Left forelimb (tissue), 1 donor: ENCODE measurements around the gene PEX16.
A peak's percentile ranks its signal among the peaks of the same experiment; 100 is the strongest.

Experiments
- DNase-seq: peaks from one replicate; pipeline ENCODE4 v3.0.0-alpha.2; 2018; ENCODE audit warnings: low spot score

PEX16 gene

GRCh38 chr11:45930951-45931570 lies 13.4 kb upstream of the PEX16 start:
- DNase-seq: no peak

DNA sequence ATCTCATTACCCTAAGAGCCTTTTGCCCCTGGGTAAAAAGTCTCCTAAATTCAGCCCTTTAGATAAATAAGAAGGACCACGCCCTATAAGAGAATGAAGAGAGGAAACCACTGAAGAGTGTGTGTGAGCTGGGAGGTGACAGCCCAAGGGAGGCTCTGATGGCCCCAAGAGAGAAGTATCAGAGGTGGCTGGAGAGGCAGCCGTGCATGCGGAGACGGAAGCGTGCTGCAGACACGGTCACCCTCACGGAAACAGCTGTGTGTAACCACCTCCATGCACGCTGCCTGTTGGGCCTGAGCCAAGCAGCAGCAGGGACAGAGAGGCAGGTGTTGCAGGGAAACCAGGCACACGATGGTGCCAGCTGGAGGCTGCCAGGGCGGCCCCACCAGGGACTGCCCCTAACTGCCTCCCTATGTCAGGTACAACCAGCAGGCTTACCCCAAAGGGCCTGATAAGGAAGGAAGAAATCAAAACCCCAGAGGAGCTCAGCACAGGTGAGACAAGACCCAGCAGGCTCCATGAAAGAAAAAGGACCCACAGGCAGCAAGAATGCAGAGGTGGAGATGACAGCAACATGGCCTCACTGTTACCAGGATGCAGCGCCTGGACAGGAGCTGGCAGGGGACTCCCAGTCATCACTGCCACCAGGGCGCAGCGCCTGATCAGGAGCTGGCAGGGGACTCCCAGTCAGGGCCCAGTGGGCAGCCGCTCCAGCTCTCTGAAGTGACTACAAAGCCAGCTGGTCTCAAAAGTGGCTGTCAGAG lies 12.5 kb upstream of the PEX16 start:
- no peak for DNase-seq

- DNase-seq: no peak
These were observed 11.9 kb upstream of the PEX16 start for GRCh38 chr11:45929486-45930030.

- no peak for DNase-seq
These were observed 11.0 kb upstream of the PEX16 start for GRCh38 chr11:45928535-45929215.

GRCh38 chr11:45927684-45928413 lies 10.2 kb upstream of the PEX16 start:
- no peak for DNase-seq

GRCh38 chr11:45927332-45927683 lies 9.6 kb upstream of the PEX16 start:
- DNase-seq: no peak

DNA sequence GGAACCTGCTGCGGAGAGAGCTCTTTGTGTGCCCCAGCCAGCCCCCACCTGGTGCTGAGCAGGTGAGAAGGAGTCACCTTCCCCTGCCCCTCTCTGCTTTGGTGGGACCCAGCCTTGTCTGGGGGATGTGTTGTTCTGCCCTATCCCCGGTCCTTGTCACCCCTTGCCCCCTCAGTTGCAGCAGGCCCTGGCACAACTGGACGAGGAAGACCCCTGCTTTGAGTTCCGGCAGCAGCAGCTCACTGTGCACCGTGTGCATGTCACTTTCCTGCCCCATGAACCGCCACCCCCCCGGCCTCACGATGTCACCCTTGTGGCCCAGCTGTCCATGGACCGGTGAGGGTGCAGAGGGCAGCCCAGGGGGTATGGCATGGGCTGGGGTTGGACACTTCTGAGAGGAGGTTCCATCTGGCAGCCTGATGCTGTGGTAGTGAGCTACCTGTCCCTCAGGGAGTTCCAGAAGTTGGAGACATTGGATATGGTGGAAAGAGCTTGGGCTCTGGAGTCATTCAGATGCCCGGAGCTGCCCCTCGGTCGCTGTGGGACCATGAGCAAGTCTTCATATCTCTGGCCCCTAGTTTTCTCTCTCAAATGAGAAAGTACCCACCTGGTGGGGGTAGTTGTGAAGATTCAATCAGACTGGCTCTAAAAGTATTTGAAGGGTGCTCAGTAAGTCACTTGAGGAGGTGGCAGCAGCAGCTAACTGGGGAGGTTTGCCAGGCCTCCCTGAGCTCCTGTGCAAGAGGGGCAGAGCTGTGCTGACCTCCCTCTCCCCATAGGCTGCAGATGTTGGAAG lies 9.1 kb upstream of the PEX16 start:
- no peak for DNase-seq

- peak; percentile 65 for DNase-seq
These were observed 8.3 kb upstream of the PEX16 start for GRCh38 chr11:45926001-45926401.

DNA sequence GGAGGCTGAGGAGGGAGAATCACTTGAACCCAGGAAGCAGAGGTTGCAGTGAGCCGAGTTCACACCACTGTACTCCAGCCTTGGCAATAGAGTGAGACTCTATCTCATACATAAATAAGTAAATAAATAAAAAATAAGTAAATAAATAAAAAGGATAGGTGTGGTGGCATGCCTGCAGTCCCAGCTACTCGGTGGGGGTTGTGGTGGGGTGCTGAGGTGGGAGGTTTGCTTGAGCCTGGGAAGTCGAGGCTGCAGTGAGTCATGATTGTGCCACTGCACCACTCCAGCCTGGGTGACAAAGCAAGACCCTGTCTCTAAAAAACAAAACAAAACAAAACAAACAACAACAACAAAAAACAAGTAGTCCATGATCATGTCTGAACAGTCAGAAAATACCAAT lies 7.9 kb upstream of the PEX16 start:
- DNase-seq: no peak

DNA sequence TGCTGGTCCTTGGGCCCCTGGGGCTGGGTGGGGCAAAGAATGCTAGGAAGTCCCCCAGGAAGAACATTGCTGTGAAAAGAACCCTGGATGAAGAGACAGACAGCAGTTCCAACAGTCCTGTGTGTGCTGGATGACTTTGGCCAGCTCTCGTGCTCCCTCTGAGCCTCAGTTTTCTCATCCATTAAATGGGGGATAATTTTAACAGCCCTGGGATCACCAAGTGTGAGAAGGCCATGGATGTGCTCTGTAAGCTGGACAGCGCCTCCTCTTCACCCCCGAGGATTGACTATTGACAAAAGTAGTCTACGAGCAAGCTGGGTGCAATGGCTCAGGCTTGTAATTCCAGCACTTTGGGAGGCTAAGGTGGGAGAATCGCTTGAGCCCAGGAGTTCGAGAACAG lies 7.2 kb upstream of the PEX16 start:
- peak; percentile 41 for DNase-seq

- DNase-seq: peak; percentile 34
These were observed 6.6 kb upstream of the PEX16 start for GRCh38 chr11:45924036-45924915.

GRCh38 chr11:45922425-45923082 lies 4.9 kb upstream of the PEX16 start, which contains the start of gene LARGE2:
Gene LARGE2, plus strand, starts transcription at chr11:45922656. Its CDS starts 227 bp downstream, at chr11:45922883.
- DNase-seq: peak; percentile 65

DNA sequence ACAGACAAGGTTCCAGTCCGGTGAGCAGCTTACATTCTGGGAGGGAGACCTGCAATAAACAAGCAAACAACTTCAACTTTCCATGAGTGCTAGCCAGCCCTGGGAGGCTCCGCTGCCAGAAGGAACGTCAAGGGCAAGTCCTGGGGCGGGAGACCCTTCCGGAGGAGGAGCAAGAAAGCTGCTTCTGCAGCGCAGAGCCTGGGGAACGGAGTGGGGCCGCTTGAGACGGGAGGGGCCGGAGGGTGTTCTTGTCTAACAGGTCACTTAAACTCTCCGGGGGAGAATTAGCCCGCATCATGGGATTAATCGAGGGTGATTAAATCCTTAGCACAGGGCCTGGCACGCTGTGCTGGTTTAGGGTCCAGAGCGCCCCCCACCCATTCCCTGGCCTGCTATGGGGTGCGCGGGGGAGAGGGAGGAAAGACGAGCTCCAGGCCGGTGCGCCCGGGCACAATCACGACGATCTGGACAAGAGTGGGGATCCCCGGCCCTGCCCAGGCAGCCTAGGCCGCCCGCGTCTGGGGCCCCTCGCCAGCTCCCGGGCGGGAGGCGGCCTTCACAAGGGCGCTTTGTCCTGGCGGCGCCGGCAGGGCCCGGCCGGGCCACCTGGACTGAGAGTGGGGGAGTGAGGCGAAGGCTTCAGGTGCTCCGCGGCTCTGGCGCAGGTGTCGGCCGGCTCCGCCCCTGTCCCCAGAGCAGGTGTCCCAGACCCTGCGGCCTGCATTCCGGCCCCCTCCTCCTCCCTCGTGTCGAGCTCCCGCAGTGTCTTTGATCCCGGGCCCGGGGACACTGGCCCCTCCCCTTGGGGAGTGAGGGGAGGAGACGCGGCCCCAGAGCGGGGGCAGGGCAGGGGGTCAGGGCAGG lies 4.1 kb upstream of the PEX16 start:
- DNase-seq: peak; percentile 60

DNA sequence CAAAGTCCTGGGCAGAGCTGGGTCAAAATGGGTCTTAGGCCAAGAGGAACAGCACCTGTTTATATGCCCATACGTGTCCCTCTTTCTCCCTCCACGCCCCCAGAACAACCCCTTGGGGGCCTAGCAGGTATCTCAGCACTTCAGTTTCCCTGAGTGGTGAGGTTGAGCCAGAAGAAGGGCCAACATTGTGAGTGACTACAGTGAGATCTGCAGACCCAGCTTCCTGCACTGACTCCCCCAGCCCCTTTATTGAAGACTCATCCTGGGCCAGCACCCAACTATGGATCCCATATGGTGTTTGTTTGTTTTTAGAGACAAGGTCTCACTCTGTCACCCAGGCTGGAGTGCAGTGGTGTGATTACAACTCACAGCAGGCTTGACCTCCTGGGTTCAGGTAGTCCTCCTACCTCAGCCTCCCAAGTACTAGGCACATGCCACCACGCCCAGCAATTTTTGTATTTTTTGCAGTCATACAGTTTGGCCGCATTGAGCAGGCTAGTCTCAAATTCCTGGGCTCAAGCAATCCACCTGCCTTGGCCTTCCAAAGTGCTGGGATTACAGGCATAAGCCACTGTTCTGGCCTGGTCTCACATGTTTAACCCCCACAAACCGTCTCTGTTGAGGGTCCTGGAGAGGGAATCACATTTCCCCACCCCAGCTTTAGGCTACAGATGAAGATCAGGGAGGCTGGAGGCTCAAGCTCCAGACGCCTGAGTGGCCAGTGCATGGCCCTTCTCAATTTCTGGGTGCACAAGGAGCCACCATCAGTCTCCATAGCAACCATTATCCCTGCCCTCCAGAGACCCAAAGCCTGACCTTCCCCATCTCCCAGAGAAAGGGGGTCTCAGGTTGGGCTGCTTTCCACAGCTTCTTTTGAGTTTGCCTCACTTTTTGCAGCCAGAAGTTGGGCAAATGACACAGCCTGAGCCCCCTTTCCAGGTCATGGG lies 3.1 kb upstream of the PEX16 start:
- peak; percentile 38 for DNase-seq

DNA sequence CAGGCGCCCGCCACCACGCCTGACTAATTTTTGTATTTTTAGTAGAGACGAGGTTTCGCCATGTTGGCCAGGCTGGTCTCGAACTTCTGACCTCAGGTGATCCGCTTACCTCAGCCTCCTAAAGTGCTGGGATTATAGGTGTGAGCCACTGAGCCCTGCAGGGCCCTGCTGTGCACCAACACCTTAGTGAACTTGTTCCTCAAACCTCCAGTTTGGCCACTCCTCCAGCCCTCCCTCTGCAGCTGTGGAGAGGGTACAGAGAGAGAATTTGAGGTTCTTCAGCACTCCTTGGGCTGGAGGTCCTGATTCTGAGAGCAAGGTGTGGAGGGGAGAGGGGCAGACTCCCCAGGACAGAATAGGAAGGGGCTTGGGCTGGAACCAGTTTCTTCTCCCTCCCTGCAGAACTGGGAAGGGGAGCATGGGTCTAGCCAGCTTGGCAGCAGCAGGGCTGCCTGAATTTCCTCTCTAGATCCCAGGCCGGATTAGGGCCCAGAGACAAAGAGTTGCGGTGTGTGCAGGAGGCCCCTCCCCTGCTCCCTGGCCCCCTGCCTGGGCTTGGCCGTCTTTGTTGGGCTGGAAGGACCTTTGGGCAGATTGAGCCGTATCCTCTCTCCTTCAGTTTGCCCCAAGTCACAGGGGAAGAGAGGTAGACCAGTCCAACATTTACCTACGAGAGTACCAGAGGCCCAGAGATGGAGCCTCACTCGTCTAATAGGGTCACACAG lies 2.3 kb upstream of the PEX16 start:
- peak; percentile 59 for DNase-seq

GRCh38 chr11:45918962-45919675 lies 1.4 kb upstream of the PEX16 start:
- DNase-seq: no peak
